GM19452 (cell line): ENCODE results near the gene PRKCE.

Source experiments
- ATAC-seq: cut with Tn5 transposase; IDR thresholded peaks from one replicate; pipeline ENCODE4 v1.9.1; 2021; ENCODE audit not compliant: unreplicated experiment

The PRKCE gene

DNA sequence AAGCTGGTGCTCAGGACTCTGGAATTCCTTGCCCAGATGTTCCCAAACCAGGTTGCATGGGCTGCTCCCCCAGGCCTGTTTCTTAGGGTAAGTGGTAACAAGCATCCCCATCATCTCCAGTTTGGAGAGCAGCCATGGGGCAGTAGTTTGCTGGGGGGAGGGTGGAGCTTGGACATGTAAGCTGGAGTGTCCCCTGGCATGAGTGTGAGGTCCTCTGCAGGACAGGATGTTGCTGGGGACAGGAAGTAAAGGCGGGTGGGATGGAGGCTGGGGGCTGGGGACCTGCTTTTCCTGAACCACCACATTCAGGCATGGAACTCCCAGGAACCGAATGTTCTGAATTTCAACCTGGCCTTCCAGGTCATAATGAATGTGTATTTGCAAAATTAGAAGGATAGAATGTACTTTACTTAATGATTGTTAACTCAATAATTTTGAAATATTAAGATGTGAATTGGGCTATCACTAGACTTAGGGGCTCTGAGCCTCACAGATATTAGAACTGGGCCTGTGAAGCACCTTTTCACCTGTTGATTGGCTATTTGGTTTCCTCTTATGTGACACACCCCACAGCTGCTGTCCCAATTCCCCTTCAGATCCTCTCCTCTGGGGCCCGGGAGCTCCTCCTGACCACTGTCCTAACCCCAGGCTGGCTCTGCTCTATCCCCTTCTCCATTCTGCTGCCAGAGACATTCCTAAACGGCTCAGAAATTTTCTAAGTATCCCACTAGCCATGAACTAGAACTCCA, 579.4 kb downstream of the PRKCE start:
- no peak for ATAC-seq

DNA sequence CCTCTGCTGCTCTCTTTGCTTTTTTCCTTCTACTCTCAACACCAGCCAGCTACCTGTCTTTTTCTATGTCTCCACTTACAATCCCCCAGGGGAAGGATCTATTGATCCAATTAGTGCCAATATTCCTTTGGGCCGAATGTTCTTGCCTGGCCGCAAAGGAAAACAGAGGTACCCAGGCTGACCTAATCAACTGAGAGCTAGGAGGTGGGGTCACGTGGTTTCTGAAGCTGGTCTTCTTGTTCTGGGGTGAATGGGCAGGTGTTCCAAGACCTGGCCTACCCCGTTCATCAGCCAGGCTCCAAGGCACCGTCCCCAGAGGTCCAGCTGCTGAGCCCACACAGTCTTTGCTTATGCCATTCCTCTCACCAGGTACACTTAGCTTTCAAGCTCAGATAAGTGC, 580.2 kb downstream of the PRKCE start:
- ATAC-seq = no peak

DNA sequence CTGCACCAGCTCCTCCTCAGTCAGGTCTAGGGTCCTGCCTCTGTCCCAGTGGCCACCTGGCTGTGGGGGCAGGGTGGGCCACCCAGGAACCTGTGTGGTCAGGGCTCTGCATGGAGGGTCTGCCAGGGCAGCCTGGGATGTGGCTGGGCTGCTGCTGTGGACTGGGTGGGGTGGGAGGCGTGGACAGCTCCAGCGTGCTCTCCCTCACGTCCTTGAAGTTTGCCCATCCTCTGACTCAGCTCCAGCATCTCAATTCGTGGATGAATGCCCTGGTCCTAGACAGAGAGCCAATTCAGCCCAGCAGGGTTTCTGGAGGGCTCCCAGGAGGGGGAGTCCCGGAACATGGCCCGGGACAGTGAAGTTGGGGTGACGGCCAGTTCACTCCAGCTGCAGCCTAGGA, 581.4 kb downstream of the PRKCE start:
- no peak for ATAC-seq

DNA sequence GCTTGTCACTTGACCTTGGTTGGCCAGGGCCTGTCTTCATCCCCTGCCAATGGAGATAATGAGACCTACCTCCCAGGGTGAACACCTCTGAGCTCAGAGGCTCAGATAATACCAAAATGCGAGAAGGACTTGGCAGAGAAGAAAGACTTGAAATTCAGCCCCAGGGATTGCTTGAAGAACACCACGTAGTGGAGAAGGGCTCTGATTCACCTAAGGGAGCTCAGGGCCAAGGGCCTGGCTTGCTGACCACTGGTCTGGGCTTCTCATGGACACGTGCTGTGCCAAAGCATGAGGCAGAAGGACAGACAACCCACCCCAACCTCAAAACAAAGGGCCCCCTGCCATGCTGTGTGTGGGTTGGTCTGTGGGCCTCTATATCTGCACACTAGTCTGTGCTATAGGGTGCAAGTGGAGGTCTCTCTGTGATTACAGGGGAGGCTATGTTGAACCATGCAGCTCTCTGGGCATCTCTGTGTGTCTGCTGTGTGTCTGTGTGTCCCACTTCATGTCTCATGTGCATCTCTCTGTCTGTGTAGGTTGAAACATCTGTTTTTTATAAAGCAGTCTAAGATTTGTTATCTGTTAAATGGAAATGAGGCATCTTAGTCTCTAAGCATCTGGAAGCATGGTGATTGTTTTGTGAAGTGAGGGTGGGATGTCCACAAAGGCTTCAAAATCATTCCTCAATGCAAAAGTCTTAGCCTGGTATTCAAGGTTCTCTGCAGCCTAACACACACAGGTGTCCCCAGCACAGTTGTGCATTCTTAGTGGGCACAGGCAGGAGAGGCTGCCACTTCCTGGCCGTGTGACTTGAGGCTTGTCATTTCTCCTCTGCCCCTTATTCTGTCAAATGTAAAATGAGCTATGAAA, 584.8 kb downstream of the PRKCE start:
- ATAC-seq = no peak

DNA sequence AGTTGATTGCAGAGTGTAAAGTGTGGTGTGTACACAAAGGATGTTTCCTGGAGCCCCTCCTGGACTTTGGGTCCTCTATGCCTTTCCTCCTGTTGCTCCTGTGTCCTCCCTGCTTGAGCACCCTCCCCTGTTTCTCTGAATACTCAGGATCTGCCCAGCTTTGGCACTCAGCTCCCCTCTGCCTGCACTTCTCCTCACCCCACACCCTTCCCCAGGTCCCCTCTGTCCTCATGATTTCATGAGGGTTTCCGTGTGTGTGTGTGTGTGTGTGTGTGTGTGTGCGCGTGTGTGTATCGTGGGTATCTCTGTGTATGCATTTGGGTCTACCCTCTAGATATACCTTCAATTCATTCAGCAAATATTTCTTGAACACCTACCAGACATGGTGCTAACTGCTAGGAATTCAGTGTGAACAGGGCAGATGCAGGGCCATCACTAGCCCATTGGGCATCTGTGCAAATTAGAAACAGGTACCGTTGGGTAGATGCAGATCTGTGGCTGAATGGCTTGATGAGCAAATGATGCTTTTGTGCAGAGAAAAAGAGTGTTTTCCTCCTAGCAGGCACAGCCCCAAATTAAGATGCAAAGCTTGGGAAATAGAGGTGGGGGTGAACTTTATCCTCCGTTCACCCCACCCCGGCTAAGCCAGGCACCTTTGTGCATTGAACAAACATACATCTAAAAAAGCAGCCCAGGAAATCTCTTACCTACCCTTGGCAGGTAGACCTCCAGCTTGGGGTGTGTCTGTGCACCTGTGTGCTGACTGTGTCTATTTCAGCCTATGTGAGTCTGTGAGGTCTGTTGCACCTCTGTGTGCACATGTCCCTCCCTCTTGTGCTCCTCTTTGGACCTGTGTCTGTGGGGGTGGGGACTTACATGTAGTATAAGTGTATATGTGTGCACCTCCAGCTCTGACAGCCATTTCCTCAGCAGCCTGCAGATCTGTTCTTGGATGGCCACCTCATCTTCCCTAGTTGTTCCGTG, 585.7 kb downstream of the PRKCE start:
- ATAC-seq = no peak
